ENCODE measurements around the gene CHSY1.

Gene CHSY1

GRCh38 chr15:101294731-101295606 lies 43.1 kb upstream of the CHSY1 start, which contains the start of gene SNRPA1:
Gene SNRPA1, minus strand, starts transcription at chr15:101295248. Its CDS starts 70 bp downstream, at chr15:101295178.
- TF ChIP-seq FOXP2 (optimal IDR thresholded peaks at IDR 0.05; ENCODE audit: borderline replicate concordance, extremely low read depth, extremely low read length, insufficient read depth) (peak; percentile 99), TAF1 (IDR thresholded peaks at IDR 0.05; ENCODE audit: borderline replicate concordance, insufficient read depth, low read length) (peak; percentile 55), POLR2AphosphoS5 (IDR thresholded peaks at IDR 0.05; ENCODE audit: low read depth, low read length) (peak; percentile 92), SIN3A (IDR thresholded peaks at IDR 0.05; ENCODE audit: borderline replicate concordance, insufficient read depth, low read length) (peak; percentile 87; the same call in 1 of the 2 replicates)
- TF ChIP-seq, protein P1, sequence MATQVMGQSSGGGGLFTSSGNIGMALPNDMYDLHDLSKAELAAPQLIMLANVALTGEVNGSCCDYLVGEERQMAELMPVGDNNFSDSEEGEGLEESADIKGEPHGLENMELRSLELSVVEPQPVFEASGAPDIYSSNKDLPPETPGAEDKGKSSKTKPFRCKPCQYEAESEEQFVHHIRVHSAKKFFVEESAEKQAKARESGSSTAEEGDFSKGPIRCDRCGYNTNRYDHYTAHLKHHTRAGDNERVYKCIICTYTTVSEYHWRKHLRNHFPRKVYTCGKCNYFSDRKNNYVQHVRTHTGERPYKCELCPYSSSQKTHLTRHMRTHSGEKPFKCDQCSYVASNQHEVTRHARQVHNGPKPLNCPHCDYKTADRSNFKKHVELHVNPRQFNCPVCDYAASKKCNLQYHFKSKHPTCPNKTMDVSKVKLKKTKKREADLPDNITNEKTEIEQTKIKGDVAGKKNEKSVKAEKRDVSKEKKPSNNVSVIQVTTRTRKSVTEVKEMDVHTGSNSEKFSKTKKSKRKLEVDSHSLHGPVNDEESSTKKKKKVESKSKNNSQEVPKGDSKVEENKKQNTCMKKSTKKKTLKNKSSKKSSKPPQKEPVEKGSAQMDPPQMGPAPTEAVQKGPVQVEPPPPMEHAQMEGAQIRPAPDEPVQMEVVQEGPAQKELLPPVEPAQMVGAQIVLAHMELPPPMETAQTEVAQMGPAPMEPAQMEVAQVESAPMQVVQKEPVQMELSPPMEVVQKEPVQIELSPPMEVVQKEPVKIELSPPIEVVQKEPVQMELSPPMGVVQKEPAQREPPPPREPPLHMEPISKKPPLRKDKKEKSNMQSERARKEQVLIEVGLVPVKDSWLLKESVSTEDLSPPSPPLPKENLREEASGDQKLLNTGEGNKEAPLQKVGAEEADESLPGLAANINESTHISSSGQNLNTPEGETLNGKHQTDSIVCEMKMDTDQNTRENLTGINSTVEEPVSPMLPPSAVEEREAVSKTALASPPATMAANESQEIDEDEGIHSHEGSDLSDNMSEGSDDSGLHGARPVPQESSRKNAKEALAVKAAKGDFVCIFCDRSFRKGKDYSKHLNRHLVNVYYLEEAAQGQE (IDR thresholded peaks at IDR 0.05; ENCODE audit: insufficient read depth in 1 of 2, low read depth in 2 of 2, low read length in 2 of 2): peak; percentile 24 to 33; a peak in 3 of 4 replicates

GRCh38 chr15:101293122-101293521 lies 41.3 kb upstream of the CHSY1 start:
- TF ChIP-seq FOXP2 (optimal IDR thresholded peaks at IDR 0.05; ENCODE audit: borderline replicate concordance, extremely low read depth, extremely low read length, insufficient read depth) (no peak), TAF1 (IDR thresholded peaks at IDR 0.05; ENCODE audit: borderline replicate concordance, insufficient read depth, low read length) (no peak), SIN3A (IDR thresholded peaks at IDR 0.05; ENCODE audit: borderline replicate concordance, insufficient read depth, low read length) (no peak), POLR2AphosphoS5 (IDR thresholded peaks at IDR 0.05; ENCODE audit: low read depth, low read length) (no peak)
- TF ChIP-seq, protein P1 (IDR thresholded peaks at IDR 0.05; ENCODE audit: insufficient read depth in 1 of 2, low read depth in 2 of 2, low read length in 2 of 2): no peak

DNA sequence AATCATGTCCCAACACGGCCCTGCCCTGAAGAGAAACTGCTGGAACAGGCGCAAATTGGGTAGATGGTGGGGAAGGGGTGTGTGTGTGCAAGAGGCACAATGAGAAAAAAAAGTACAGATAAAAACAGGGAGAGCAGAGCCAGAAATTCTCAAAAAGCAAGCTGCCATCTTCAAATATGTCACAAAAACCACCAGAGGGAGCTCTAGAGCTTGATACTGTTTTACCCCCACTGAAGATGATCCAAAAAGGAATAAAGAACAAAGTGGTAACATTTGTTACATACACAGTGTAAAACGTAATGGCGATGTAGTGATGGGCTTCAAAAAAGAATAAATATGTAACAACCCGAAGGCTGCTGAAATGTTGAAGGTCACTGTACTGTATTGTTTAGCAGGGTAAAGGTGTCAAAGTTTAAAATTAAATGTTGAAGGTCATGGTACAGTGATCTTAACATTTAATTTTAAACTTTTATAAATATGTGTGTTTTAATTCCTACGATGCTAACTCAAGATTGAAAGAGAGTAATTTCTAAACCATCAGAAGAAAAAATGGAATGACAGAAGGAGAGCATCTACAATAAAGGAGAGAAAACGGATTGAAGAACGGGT lies 37.2 kb upstream of the CHSY1 start:
- TF ChIP-seq SIN3A (IDR thresholded peaks at IDR 0.05; ENCODE audit: borderline replicate concordance, insufficient read depth, low read length) (no peak), FOXP2 (optimal IDR thresholded peaks at IDR 0.05; ENCODE audit: borderline replicate concordance, extremely low read depth, extremely low read length, insufficient read depth) (no peak), POLR2AphosphoS5 (IDR thresholded peaks at IDR 0.05; ENCODE audit: low read depth, low read length) (no peak), TAF1 (IDR thresholded peaks at IDR 0.05; ENCODE audit: borderline replicate concordance, insufficient read depth, low read length) (no peak)
- TF ChIP-seq, protein P1 (IDR thresholded peaks at IDR 0.05; ENCODE audit: insufficient read depth in 1 of 2, low read depth in 2 of 2, low read length in 2 of 2): no peak

DNA sequence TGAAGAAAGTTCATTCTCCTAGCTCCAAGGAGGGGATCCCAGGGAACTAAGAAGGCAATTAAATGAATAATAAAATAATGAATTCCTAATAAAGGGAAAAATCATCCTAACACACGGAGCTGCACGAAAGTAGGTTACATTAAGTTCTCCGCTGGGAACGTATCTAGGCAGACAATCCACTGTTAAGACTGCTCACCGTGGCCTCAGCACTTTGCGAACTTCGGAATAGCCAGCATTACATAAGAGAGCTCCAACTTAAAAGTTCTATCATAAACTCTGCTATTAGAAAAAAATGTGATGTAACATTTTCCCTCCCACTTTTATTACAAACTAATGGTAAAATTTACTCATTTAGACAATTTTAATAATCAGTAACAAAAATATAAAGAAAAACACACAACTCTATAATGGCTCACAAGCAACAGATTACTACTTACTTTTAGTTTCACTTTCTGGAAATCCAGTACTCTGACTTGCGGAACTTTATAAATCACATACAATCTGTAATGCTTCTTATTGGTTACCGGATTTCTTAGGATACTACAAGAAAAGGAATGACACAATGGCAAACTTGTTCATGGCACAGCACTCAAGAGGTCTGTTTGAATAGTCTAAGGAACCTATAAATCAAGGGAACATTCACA lies 34.7 kb upstream of the CHSY1 start:
- no peak for TF ChIP-seq POLR2AphosphoS5 (IDR thresholded peaks at IDR 0.05; ENCODE audit: low read depth, low read length)
- TF ChIP-seq, protein P1 (IDR thresholded peaks at IDR 0.05; ENCODE audit: insufficient read depth in 1 of 2, low read depth in 2 of 2, low read length in 2 of 2): no peak
- no peak for TF ChIP-seq TAF1 (IDR thresholded peaks at IDR 0.05; ENCODE audit: borderline replicate concordance, insufficient read depth, low read length)
- TF ChIP-seq FOXP2 (optimal IDR thresholded peaks at IDR 0.05; ENCODE audit: borderline replicate concordance, extremely low read depth, extremely low read length, insufficient read depth): no peak
- TF ChIP-seq SIN3A (IDR thresholded peaks at IDR 0.05; ENCODE audit: borderline replicate concordance, insufficient read depth, low read length): no peak

Measured in PFSK-1 (cell line).